Vagina (tissue), 2 donors: ENCODE data around the gene TALDO1. TPM values are rescaled to one million over a fixed set of nuclear protein-coding genes. Genes with fewer than 3 reads are reported as not detected.
A peak's percentile ranks its signal among the peaks of the same experiment; 100 is the strongest.
"Not testable (repeated sequence)": the region's sequence is repeated elsewhere in the genome, so short reads cannot be mapped to it uniquely, and the experiment has no call there.

ENCODE experiments used
- DNase-seq, 2 donors: peaks; one replicate each; pipeline ENCODE4 v3.0.0-alpha.2; 2017; ENCODE audit errors: extremely low spot score in 2 of 2
- H3K27ac ChIP-seq: fragments of 200-600 bp; sonication (generic); one replicate; pipeline ENCODE4 v1.5.1; 2019
- H3K27me3 ChIP-seq: fragments of 200-600 bp; sonication (generic); one replicate; pipeline ENCODE4 v1.5.1; 2019
- H3K36me3 ChIP-seq, 2 donors: fragments of 200-600 bp; sonication (generic); one replicate each; pipeline ENCODE4 v1.5.1; 2017 to 2019
- H3K4me1 ChIP-seq: fragments of 200-600 bp; sonication (generic); one replicate; pipeline ENCODE4 v1.5.1; 2019
- H3K4me3 ChIP-seq, 2 donors: fragments of 200-600 bp; sonication (generic); 1 replicate in 1 of 2; 2 replicates in 1 of 2; pipeline ENCODE4 v1.5.1; 2016 to 2019
- H3K9me3 ChIP-seq: fragments of 200-600 bp; sonication (generic); one replicate; pipeline ENCODE4 v1.5.1; 2019
- POLR2A ChIP-seq, 2 donors: fragments of 450-650 bp; IDR thresholded peaks; one replicate each; pipeline ENCODE4 v1.6.1; 2017; ENCODE audit warnings: antibody characterized with exemption in 2 of 2, mild to moderate bottlenecking in 2 of 2, moderate library complexity in 2 of 2
- POLR2AphosphoS5 ChIP-seq, 2 donors: sonication (generic); formaldehyde crosslinking; IDR thresholded peaks; one replicate each; pipeline ENCODE4 v1.9.0; 2017; ENCODE audit warnings: antibody characterized with exemption in 2 of 2, mild to moderate bottlenecking in 2 of 2, low read depth in 1 of 2; ENCODE audit not compliant: insufficient read depth in 1 of 2
- intact Hi-C: fragments of 100-400 bp; cut with DNase I; formaldehyde crosslinking; loops from one replicate; pipeline ENCODE4 v1.15.1; 2023
- total RNA-seq: library from RNA; depleted of rRNA; stranded (reverse); fragments of >200 nt; gene quantifications from one replicate; pipeline ENCODE4 v1.2.3, GENCODE V29; 2016
- TF ChIP-seq, protein P1 (sequence below), 3 experiments: fragments of 450-650 bp in 2 of 3; fragments of 200-600 bp in 1 of 3; sonication (generic) in 1 of 3; IDR thresholded peaks; one replicate each; pipeline ENCODE4 v1.5.1; 2017 to 2019; ENCODE audit warnings: antibody characterized with exemption in 3 of 3, mild to moderate bottlenecking in 2 of 3, moderate library complexity in 2 of 3

TALDO1 gene
- total RNA-seq, 1 donor from 2014 or later = 158 TPM

DNA sequence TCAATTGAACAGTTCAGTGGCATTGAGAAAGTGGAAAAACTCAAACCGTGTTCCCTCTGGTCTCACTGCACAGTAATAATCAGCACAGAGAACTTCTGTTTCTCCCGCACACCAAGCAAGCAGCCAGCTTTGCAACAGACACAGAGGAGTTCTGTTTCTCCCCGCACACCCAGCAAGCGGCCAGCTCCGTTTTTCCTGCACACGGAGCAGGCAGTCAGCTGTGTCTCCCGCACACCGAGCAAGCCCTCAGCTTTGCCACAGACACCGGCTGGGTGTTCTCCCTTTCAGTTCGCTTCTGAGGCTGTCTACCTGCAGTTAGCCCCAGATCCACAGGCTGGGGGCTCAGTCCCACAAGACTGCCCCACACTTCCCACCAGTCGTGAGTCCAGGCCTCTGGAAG, 9.9 kb upstream of the TALDO1 start:
- no peaks in the 10 kb centered on the region for H3K9me3 ChIP-seq
- no peaks in the 10 kb centered on the region for H3K27me3 ChIP-seq
- intact Hi-C loops = no loop called here
- H3K36me3 ChIP-seq = no peaks in the 10 kb centered on the region
- no peak overlapping the region for H3K27ac ChIP-seq
- DNase-seq = no peak
- TF ChIP-seq POLR2AphosphoS5 (IDR thresholded peaks at IDR 0.05; ENCODE audit: insufficient read depth in 1 of 2, low read depth in 1 of 2) (no peak), POLR2A (IDR thresholded peaks at IDR 0.05) (no peak)
- TF ChIP-seq, protein P1, sequence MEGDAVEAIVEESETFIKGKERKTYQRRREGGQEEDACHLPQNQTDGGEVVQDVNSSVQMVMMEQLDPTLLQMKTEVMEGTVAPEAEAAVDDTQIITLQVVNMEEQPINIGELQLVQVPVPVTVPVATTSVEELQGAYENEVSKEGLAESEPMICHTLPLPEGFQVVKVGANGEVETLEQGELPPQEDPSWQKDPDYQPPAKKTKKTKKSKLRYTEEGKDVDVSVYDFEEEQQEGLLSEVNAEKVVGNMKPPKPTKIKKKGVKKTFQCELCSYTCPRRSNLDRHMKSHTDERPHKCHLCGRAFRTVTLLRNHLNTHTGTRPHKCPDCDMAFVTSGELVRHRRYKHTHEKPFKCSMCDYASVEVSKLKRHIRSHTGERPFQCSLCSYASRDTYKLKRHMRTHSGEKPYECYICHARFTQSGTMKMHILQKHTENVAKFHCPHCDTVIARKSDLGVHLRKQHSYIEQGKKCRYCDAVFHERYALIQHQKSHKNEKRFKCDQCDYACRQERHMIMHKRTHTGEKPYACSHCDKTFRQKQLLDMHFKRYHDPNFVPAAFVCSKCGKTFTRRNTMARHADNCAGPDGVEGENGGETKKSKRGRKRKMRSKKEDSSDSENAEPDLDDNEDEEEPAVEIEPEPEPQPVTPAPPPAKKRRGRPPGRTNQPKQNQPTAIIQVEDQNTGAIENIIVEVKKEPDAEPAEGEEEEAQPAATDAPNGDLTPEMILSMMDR (IDR thresholded peaks at IDR 0.05) = no peak
- peaks cover 9% of the 10 kb centered on the region for H3K4me1 ChIP-seq
- no peak overlapping the region for H3K4me3 ChIP-seq

DNA sequence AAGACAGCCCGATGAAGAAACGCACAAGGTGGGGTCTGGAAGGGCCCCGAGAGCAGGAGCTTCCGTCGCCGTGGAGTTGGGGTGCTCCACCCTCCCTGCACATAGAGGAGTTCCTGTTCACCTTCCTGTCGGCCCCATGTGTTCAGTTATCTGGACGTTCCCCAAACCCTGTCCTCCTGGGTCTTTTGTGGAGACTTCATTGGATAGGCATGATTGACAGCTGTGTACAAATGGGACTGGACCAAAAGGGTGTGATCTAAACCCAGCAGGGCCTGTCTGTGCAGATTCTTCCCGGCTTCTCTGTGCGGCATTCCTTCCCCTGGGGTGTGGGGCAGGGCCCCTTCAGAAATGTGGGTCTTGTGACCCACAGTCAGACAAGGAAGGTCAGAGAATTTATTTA, 9.4 kb upstream of the TALDO1 start:
- H3K36me3 ChIP-seq, H3K27ac ChIP-seq, DNase-seq, H3K4me3 ChIP-seq, H3K9me3 ChIP-seq, H3K4me1 ChIP-seq, intact Hi-C loops, H3K27me3 ChIP-seq: not testable (repeated sequence)
- peak in 1 of 2 donors; percentile 24 for TF ChIP-seq POLR2AphosphoS5 (IDR thresholded peaks at IDR 0.05; ENCODE audit: insufficient read depth in 1 of 2, low read depth in 1 of 2)

DNA sequence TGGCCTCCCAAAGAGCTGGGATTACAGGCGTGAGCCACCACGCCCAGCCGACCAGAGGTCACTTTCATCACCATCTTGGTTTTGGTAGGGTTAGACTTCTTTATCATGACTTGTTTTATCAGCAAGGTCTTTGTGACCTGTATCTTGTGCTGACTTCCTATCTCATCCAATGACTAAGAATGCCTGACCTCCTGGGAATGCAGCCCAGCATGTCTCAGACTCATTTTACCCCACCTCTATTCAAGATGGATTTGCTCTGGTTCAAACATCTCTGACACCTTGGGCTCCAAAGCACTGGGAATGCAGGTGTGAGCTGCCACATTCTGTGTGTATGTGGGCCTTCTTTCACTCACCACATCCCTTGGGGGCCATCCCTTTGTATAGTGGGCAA, 5.1 kb upstream of the TALDO1 start:
- no peak for DNase-seq
- H3K27ac ChIP-seq = no peak overlapping the region
- intact Hi-C loops = no loop called here
- H3K4me1 ChIP-seq = peaks cover 19% of the 10 kb centered on the region
- no peak overlapping the region for H3K4me3 ChIP-seq
- TF ChIP-seq POLR2AphosphoS5 (IDR thresholded peaks at IDR 0.05; ENCODE audit: insufficient read depth in 1 of 2, low read depth in 1 of 2) = no peak
- no peak for TF ChIP-seq POLR2A (IDR thresholded peaks at IDR 0.05)
- TF ChIP-seq, protein P1 (IDR thresholded peaks at IDR 0.05) = no peak
- H3K36me3 ChIP-seq = no peaks in the 10 kb centered on the region
- H3K9me3 ChIP-seq = no peaks in the 10 kb centered on the region
- no peaks in the 10 kb centered on the region for H3K27me3 ChIP-seq

DNA sequence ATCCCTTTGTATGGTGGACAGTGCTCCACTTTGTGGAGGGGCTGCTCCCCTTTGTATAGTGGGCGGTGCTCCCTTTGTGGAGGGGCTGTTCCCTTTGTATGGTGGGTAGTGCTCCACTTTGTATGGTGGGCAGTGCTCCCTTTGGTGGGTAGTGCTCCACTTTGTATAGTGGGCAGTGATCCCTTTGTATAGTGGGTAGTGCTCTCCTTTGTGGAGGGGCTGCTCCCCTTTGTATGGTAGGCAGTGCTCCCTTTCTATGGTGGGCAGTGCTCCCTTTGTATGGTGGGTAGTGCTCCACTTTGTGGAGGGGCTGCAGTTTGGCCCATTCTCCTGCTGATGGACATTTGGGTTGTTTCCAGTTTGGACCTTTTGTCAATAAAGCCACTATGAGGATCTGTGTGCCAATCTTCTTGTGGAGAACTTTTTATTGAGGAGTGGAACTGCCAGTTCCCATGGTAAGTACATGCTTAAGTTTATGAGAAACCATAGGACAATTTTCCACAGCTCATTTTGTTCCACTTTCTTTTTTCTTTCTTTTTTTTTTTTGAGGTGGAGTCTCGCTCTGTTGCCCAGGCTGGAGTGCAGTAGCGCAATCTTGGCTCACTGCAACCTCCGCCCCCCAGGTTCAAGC, 4.6 kb upstream of the TALDO1 start:
- Histone ChIP-seq H3K4me1 (peaks cover 15% of the 10 kb centered on the region), H3K27me3 (no peaks in the 10 kb centered on the region), H3K4me3 (no peak overlapping the region), H3K9me3 (no peaks in the 10 kb centered on the region), H3K27ac (no peak overlapping the region), H3K36me3 (no peaks in the 10 kb centered on the region)
- TF ChIP-seq, protein P1 (IDR thresholded peaks at IDR 0.05) = no peak
- no peak for TF ChIP-seq POLR2A (IDR thresholded peaks at IDR 0.05)
- TF ChIP-seq POLR2AphosphoS5 (IDR thresholded peaks at IDR 0.05; ENCODE audit: insufficient read depth in 1 of 2, low read depth in 1 of 2) = no peak
- intact Hi-C loops = no loop called here
- no peak for DNase-seq

- Histone ChIP-seq H3K36me3 (no peaks in the 10 kb centered on the region), H3K4me3 (no peak overlapping the region), H3K27me3 (no peaks in the 10 kb centered on the region), H3K9me3 (no peaks in the 10 kb centered on the region), H3K4me1 (peaks cover 36% of the 10 kb centered on the region), H3K27ac (no peak overlapping the region)
- intact Hi-C loops = no loop called here
- TF ChIP-seq POLR2A (IDR thresholded peaks at IDR 0.05) = no peak
- no peak for TF ChIP-seq POLR2AphosphoS5 (IDR thresholded peaks at IDR 0.05; ENCODE audit: insufficient read depth in 1 of 2, low read depth in 1 of 2)
- TF ChIP-seq, protein P1 (IDR thresholded peaks at IDR 0.05) = no peak
- no peak for DNase-seq
Observed at GRCh38 chr11:745428-745827, 1.8 kb upstream of the TALDO1 start.
